ENCODE measurements around the gene SHMT2.
A peak's percentile ranks its signal among the peaks of the same experiment; 100 is the strongest.

The SHMT2 gene

GRCh38 chr12:57229046-57229633 lies 371 bp upstream of the SHMT2 start:
- DNase-seq, result peak; percentile 54

GRCh38 chr12:57230381-57231155 lies 1.1 kb downstream of the SHMT2 start:
- no peak for DNase-seq

- DNase-seq, result no peak
These were observed 1.9 kb downstream of the SHMT2 start for GRCh38 chr12:57231276-57232021.

- no peak for DNase-seq
These were observed 2.7 kb downstream of the SHMT2 start for GRCh38 chr12:57232156-57232756.

GRCh38 chr12:57233357-57234232 lies 4.1 kb downstream of the SHMT2 start:
- no peak for DNase-seq

- no peak for DNase-seq
These were observed 4.7 kb downstream of the SHMT2 start for GRCh38 chr12:57234233-57234570.

- DNase-seq, result no peak
These were observed 5.1 kb downstream of the SHMT2 start for GRCh38 chr12:57234571-57235016.

GRCh38 chr12:57235017-57235727 lies 5.7 kb downstream of the SHMT2 start:
- DNase-seq, result no peak

GRCh38 chr12:57235728-57236131 lies 6.2 kb downstream of the SHMT2 start:
- DNase-seq, result no peak

GRCh38 chr12:57236201-57236924 lies 6.9 kb downstream of the SHMT2 start:
- DNase-seq, result no peak

- no peak for DNase-seq
These were observed 7.5 kb downstream of the SHMT2 start for GRCh38 chr12:57236925-57237595.

GRCh38 chr12:57237596-57237931 lies 8.1 kb downstream of the SHMT2 start:
- DNase-seq, result no peak

- no peak for DNase-seq
These were observed 8.7 kb downstream of the SHMT2 start for GRCh38 chr12:57237932-57238853.

GRCh38 chr12:57238854-57239554 lies 9.5 kb downstream of the SHMT2 start:
- DNase-seq, result peak; percentile 88

- no peak for DNase-seq
These were observed 10.1 kb downstream of the SHMT2 start for GRCh38 chr12:57239587-57240065.

GRCh38 chr12:57240066-57240921 lies 10.8 kb downstream of the SHMT2 start:
- peak; percentile 78 for DNase-seq

GRCh38 chr12:57240926-57241401 lies 11.5 kb downstream of the SHMT2 start:
- no peak for DNase-seq

Measured in CD4-positive, alpha-beta T cell treated with Interleukin-10 for 1 hour (primary cell).